ENCODE data around the gene BACE2.

Gene BACE2

DNA sequence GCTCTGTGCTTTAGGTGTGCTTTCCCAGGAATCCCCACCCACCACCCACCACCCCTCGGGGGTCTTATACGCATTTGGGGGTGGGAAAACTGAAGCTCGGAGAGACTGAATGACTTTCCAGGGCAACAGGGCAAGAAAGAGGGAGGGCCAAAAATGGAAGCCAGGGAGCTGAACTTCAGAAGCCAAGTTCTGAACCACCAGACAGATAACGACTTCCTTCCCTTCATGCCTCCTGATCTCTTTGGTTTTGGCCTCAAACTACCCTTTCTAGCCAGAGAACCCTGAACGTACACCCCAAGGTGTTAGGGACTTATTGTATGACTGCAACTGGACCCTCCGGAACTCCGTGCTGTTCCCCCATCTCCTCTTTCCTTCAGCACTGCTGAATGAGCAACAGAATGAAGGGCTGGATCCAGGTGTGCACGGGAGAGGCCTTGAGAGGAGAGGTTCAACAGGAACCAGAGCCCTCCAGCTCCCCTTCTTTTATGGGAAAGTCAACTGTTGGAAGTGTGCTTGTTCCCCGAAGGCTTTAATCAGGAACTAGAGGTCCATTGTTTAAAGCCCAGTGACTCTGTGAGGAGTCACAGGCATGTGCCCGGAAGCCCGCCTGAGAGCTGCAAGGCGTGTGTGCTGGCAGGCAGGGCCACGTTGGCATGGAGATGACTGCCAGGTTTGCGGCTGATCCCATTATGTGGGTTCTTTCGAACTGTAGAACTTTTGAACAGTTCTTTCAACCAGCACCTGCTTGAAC lies 3.1 kb downstream of the BACE2 start:
- DNase-seq: peak; percentile 53 to 74
- intact Hi-C loops (cut with DNase I; ENCODE audit: low total_unique reads): loop anchor here (10.0 kb wide), 1 partner anchor 1704 kb away; the partner anchor contains the start of gene WDR4
- no peaks in the 10 kb centered on the region for H3K9me3 ChIP-seq
- TF ChIP-seq, protein P1, sequence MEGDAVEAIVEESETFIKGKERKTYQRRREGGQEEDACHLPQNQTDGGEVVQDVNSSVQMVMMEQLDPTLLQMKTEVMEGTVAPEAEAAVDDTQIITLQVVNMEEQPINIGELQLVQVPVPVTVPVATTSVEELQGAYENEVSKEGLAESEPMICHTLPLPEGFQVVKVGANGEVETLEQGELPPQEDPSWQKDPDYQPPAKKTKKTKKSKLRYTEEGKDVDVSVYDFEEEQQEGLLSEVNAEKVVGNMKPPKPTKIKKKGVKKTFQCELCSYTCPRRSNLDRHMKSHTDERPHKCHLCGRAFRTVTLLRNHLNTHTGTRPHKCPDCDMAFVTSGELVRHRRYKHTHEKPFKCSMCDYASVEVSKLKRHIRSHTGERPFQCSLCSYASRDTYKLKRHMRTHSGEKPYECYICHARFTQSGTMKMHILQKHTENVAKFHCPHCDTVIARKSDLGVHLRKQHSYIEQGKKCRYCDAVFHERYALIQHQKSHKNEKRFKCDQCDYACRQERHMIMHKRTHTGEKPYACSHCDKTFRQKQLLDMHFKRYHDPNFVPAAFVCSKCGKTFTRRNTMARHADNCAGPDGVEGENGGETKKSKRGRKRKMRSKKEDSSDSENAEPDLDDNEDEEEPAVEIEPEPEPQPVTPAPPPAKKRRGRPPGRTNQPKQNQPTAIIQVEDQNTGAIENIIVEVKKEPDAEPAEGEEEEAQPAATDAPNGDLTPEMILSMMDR (IDR thresholded peaks at IDR 0.05): no peak
- H3K27ac ChIP-seq: peak overlapping the region; percentile 53 to 99
- H3K36me3 ChIP-seq: no peaks in the 10 kb centered on the region
- peaks cover 5 to 73% (median 42%) of the 10 kb centered on the region in 4 donors for H3K4me1 ChIP-seq
- H3K4me3 ChIP-seq: peak overlapping the region; percentile 87 to 94
- no peaks in the 10 kb centered on the region for H3K27me3 ChIP-seq

DNA sequence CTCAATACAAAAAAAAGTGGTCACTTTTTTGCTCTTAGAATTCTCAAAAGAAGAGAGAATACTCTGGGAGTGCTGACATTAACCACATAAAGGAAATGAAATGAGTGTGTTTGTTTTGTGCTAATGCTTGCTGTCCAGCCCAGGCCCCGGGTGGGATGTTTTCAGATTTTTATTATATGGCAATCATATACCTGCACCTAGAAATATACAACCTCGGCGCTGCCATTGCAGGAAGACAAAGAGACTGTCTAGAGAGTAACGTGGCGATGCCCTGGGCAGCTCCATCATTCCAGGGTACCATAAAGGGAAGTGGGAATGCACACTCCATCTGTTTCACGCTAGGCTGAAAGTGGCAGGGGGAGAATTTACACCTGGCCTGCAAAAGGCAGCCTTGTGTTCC lies 7.1 kb downstream of the BACE2 start:
- no peaks in the 10 kb centered on the region for H3K27me3 ChIP-seq
- H3K27ac ChIP-seq: no peak overlapping the region
- intact Hi-C loops (cut with DNase I; ENCODE audit: low total_unique reads): loop anchor here (10.0 kb wide), 1 partner anchor 1700 kb away; the partner anchor contains the start of gene WDR4
- H3K4me1 ChIP-seq: peaks cover 5 to 98% (median 64%) of the 10 kb centered on the region in 4 donors
- no peak for DNase-seq
- no peaks in the 10 kb centered on the region for H3K36me3 ChIP-seq
- no peaks in the 10 kb centered on the region for H3K9me3 ChIP-seq
- TF ChIP-seq, protein P1 (IDR thresholded peaks at IDR 0.05): no peak
- no peak overlapping the region for H3K4me3 ChIP-seq

DNA sequence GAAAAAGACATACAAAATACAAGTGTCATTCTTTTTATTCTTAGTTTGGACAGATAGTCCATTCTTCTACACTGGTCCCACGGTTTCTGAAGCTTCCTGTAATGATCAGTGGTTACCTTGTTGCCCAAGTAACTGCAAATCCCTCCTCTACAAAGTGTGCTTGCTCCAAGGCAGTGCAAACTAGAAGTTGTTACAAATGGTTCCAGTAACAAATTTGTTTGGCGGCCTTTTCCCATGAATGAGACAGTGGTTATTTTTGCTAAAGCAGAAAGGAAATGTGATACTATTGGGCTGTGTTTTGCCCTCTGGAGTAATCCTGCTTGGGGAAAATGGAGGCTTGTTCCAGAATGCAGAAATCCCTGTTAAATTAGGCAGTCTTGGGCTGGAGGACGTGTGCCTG lies 8.9 kb downstream of the BACE2 start:
- no peaks in the 10 kb centered on the region for H3K9me3 ChIP-seq
- peak overlapping the region; percentile 2 to 31 for H3K27ac ChIP-seq
- TF ChIP-seq, protein P1 (IDR thresholded peaks at IDR 0.05): no peak
- peaks cover 5 to 98% (median 58%) of the 10 kb centered on the region in 4 donors for H3K4me1 ChIP-seq
- no peak overlapping the region for H3K4me3 ChIP-seq
- intact Hi-C loops (cut with DNase I; ENCODE audit: low total_unique reads): loop anchor here (10.0 kb wide), 1 partner anchor 1698 kb away; the partner anchor contains the start of gene WDR4
- no peaks in the 10 kb centered on the region for H3K27me3 ChIP-seq
- no peak for DNase-seq
- H3K36me3 ChIP-seq: no peaks in the 10 kb centered on the region

DNA sequence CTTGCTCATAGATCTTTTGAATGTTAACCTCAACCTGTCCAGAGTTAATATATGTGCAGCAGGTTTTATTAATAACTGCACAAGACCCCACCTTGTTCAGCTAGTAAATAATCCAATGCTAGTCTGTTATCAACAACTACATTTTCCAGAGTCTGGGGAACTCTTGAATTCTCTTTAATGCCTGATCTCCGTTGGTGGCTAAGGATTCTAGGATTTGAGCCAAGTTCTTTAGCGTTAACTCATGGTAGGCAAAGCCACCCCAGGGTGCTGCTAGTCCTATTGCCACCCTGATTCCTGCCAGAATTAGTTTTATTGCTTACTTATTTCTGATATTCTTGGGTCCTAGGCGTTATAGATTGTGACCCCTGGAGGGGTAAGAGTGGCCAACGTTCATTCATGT lies 12.8 kb downstream of the BACE2 start:
- TF ChIP-seq, protein P1 (IDR thresholded peaks at IDR 0.05): no peak
- Histone ChIP-seq H3K36me3 (no peaks in the 10 kb centered on the region), H3K4me3 (no peak overlapping the region), H3K4me1 (peaks cover 3 to 98% (median 64%) of the 10 kb centered on the region in 4 donors), H3K9me3 (no peaks in the 10 kb centered on the region), H3K27me3 (no peaks in the 10 kb centered on the region), H3K27ac (no peak overlapping the region)
- DNase-seq: no peak
- intact Hi-C loops (cut with DNase I; ENCODE audit: low total_unique reads): no loop called here

DNA sequence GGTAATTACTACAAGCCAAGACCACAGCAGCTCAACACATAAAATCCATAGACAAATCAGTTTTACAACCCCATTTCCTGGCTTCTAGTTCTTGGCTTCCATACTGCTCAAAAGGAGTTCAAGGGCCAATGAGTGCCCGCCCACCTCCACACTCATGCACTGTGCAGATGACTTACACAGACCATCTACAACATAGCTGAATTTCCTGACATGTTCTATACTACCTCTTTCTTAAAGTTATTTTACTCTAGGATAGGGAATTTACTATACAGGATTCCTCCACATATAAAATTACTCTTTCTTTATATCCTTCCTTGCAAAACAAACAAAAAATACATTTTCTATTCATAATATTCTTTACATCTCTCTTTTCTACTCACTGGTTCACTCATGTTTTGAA lies 14.6 kb downstream of the BACE2 start:
- H3K27me3 ChIP-seq: no peaks in the 10 kb centered on the region

More for the DNA sequence above, 14.6 kb downstream of the BACE2 start:
- Histone ChIP-seq H3K9me3 (no peaks in the 10 kb centered on the region), H3K4me1 (peaks cover 0 to 98% (median 58%) of the 10 kb centered on the region in 4 donors), H3K27ac (no peak overlapping the region), H3K36me3 (no peaks in the 10 kb centered on the region), H3K4me3 (no peak overlapping the region)
- no peak for DNase-seq
- TF ChIP-seq, protein P1 (IDR thresholded peaks at IDR 0.05): no peak
- intact Hi-C loops (cut with DNase I; ENCODE audit: low total_unique reads): no loop called here
